ENCODE data around the gene KCTD20.

KCTD20 gene

GRCh38 chr6:36523451-36523850 lies 80.7 kb downstream of the KCTD20 start:
- Mint-ChIP-seq H3K9me3 (no peaks in the 10 kb centered on the region), H3K4me1 (peaks cover 6% of the 10 kb centered on the region), H3K27ac (no peak overlapping the region), H3K27me3 (ENCODE audit: low read depth) (no peaks in the 10 kb centered on the region), H3K4me3 (no peak overlapping the region), H3K36me3 (ENCODE audit: low read depth) (peaks cover 66% of the 10 kb centered on the region)
- no peak for TF ChIP-seq CTCF (IDR thresholded peaks at IDR 0.05; ENCODE audit: unreplicated experiment in 3 of 3)

GRCh38 chr6:36523936-36524499 lies 81.2 kb downstream of the KCTD20 start:
- H3K4me3 Mint-ChIP-seq: no peak overlapping the region
- no peak overlapping the region for H3K27ac Mint-ChIP-seq
- no peaks in the 10 kb centered on the region for H3K27me3 Mint-ChIP-seq (ENCODE audit: low read depth)
- peaks cover 6% of the 10 kb centered on the region for H3K4me1 Mint-ChIP-seq
- no peaks in the 10 kb centered on the region for H3K9me3 Mint-ChIP-seq
- no peak for TF ChIP-seq CTCF (IDR thresholded peaks at IDR 0.05; ENCODE audit: unreplicated experiment in 3 of 3)
- peaks cover 63% of the 10 kb centered on the region for H3K36me3 Mint-ChIP-seq (ENCODE audit: low read depth)

GRCh38 chr6:36524871-36525270 lies 82.1 kb downstream of the KCTD20 start:
- Mint-ChIP-seq H3K27ac (no peak overlapping the region), H3K27me3 (ENCODE audit: low read depth) (no peaks in the 10 kb centered on the region), H3K9me3 (no peaks in the 10 kb centered on the region), H3K36me3 (ENCODE audit: low read depth) (peaks cover 70% of the 10 kb centered on the region), H3K4me3 (no peak overlapping the region), H3K4me1 (peaks cover 6% of the 10 kb centered on the region)
- TF ChIP-seq CTCF (IDR thresholded peaks at IDR 0.05; ENCODE audit: unreplicated experiment in 3 of 3): no peak

- Mint-ChIP-seq H3K4me3 (no peak overlapping the region), H3K9me3 (no peaks in the 10 kb centered on the region), H3K4me1 (peaks cover 6% of the 10 kb centered on the region), H3K36me3 (ENCODE audit: low read depth) (peaks cover 69% of the 10 kb centered on the region), H3K27me3 (ENCODE audit: low read depth) (no peaks in the 10 kb centered on the region), H3K27ac (no peak overlapping the region)
- TF ChIP-seq CTCF (IDR thresholded peaks at IDR 0.05; ENCODE audit: unreplicated experiment in 3 of 3): no peak
Observed at GRCh38 chr6:36525346-36525745, 82.5 kb downstream of the KCTD20 start.

GRCh38 chr6:36526066-36526465 lies 83.3 kb downstream of the KCTD20 start:
- Mint-ChIP-seq H3K27ac (no peak overlapping the region), H3K4me1 (peaks cover 6% of the 10 kb centered on the region), H3K27me3 (ENCODE audit: low read depth) (no peaks in the 10 kb centered on the region), H3K4me3 (no peak overlapping the region), H3K9me3 (no peaks in the 10 kb centered on the region), H3K36me3 (ENCODE audit: low read depth) (peaks cover 69% of the 10 kb centered on the region)
- TF ChIP-seq CTCF (IDR thresholded peaks at IDR 0.05; ENCODE audit: unreplicated experiment in 3 of 3): no peak

- Mint-ChIP-seq H3K27me3 (ENCODE audit: low read depth) (no peaks in the 10 kb centered on the region), H3K4me1 (peaks cover 2% of the 10 kb centered on the region), H3K27ac (no peak overlapping the region), H3K4me3 (no peak overlapping the region), H3K36me3 (ENCODE audit: low read depth) (peaks cover 74% of the 10 kb centered on the region), H3K9me3 (no peaks in the 10 kb centered on the region)
- TF ChIP-seq CTCF (IDR thresholded peaks at IDR 0.05; ENCODE audit: unreplicated experiment in 3 of 3): no peak
Observed at GRCh38 chr6:36533321-36533720, 90.5 kb downstream of the KCTD20 start.
